Upper lobe of left lung (tissue), 4 donors: ENCODE measurements around the gene DTNA.

ENCODE experiments used
- CTCF ChIP-seq, 6 experiments: fragments of 450-650 bp in 4 of 6; fragments of 200-600 bp in 2 of 6; sonication (generic) in 2 of 6; IDR thresholded peaks; one replicate each; pipeline ENCODE4 v1.5.1; 2016 to 2019; ENCODE audit warnings: antibody characterized with exemption in 6 of 6
- POLR2A ChIP-seq, 4 donors: fragments of 450-650 bp; IDR thresholded peaks; one replicate each; pipeline ENCODE4 v1.5.1; 2016 to 2017; ENCODE audit warnings: antibody characterized with exemption in 4 of 4, mild to moderate bottlenecking in 2 of 4
- POLR2AphosphoS5 ChIP-seq, 2 donors: sonication (generic); formaldehyde crosslinking; IDR thresholded peaks; one replicate each; pipeline ENCODE4 v1.5.1; 2017; ENCODE audit warnings: antibody characterized with exemption in 2 of 2

GRCh38 chr18:34892379-34892778, 182.3 kb downstream of the DTNA start:
- TF ChIP-seq POLR2AphosphoS5 (IDR thresholded peaks at IDR 0.05), result no peak
- no peak for TF ChIP-seq CTCF (IDR thresholded peaks at IDR 0.05)
- TF ChIP-seq POLR2A (IDR thresholded peaks at IDR 0.05), result no peak
